Astrocyte of the cerebellum (primary cell): ENCODE data around the gene BLNK.
"Not testable (repeated sequence)": the region's sequence is repeated elsewhere in the genome, so short reads cannot be mapped to it uniquely, and the experiment has no call there.

Experiments
- DNase-seq: peaks from one replicate; pipeline ENCODE4 v3.0.0-alpha.2; 2011; ENCODE audit warnings: low read depth
- H3K4me3 ChIP-seq: 2 replicates; pipeline ENCODE4 v1.5.1; 2011; ENCODE audit warnings: mild to moderate bottlenecking, low read depth, low read length, moderate library complexity
- in situ Hi-C: cut with HindIII; loops from 2 replicates; pipeline ENCODE4 v1.10.0; 2017; ENCODE audit warnings: low sequenced_read_pairs
- TF ChIP-seq, protein P1 (sequence below): IDR thresholded peaks from 2 replicates; pipeline ENCODE4 v1.5.1; 2012; ENCODE audit warnings: low read length, low read depth, moderate library complexity, mild to moderate bottlenecking; ENCODE audit errors: missing control alignments

Gene BLNK

DNA sequence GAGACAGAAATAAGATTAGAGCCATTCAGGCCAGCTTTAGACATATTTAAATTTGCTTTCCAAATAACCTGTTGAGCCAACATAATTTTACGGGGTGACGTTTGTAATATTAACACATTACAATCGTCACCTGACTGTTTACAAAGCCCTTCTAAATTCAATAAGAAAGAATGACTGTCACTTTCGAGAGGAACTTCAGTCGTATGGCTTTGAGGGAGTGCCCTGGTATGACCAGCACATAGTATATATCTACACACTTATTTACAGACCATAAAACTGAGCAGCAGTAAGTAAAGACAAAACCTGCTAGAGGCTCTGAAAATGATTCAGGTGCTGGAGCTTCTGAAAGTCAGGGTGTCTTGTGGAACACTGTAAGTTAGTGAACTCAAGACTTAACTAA, 62.4 kb downstream of the BLNK start:
- no peak for DNase-seq
- H3K4me3 ChIP-seq: no peak overlapping the region
- TF ChIP-seq, protein P1, sequence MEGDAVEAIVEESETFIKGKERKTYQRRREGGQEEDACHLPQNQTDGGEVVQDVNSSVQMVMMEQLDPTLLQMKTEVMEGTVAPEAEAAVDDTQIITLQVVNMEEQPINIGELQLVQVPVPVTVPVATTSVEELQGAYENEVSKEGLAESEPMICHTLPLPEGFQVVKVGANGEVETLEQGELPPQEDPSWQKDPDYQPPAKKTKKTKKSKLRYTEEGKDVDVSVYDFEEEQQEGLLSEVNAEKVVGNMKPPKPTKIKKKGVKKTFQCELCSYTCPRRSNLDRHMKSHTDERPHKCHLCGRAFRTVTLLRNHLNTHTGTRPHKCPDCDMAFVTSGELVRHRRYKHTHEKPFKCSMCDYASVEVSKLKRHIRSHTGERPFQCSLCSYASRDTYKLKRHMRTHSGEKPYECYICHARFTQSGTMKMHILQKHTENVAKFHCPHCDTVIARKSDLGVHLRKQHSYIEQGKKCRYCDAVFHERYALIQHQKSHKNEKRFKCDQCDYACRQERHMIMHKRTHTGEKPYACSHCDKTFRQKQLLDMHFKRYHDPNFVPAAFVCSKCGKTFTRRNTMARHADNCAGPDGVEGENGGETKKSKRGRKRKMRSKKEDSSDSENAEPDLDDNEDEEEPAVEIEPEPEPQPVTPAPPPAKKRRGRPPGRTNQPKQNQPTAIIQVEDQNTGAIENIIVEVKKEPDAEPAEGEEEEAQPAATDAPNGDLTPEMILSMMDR: no peak
- in situ Hi-C loops: no loop called here

DNA sequence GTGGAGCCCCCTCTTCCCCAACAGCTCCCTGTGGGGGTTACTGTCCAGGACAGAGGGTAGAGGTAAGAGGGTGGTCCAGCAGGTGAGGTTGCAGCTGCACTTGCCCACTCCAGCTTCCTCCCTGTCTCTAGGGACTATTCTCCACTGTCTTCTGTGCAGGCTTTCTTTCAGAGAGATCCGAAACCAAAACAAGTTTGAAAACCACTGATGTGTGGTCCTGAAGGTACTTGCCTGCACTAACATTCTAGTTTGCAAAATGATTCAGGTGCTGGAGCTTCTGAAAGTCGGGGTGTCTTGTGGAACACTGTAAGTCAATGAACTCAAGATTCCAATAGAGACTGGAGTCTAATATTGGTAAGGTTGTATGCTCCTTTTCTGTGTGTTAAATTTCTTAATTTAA, 63.1 kb downstream of the BLNK start:
- TF ChIP-seq, protein P1: no peak
- H3K4me3 ChIP-seq: no peak overlapping the region
- in situ Hi-C loops: no loop called here
- DNase-seq: no peak

DNA sequence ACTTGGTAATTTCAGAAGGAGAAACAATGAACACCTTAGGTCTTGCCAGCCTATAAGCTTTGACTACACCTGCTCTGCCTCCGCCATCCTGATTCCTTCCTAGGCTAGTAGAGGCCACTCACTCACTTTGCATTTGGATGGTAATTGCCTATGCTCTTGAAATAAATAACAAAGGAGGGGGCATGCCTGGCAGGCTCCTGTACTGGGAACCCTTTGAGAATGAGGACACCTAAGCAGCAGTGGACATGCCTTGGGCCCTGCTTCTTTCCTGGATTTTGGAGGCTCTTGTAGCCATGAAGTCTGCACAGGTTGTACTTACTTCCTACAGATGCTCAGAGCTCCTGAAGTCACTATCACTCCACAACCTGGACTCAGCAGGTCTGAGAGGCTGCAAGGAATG, 65.8 kb downstream of the BLNK start:
- no peak overlapping the region for H3K4me3 ChIP-seq
- in situ Hi-C loops: no loop called here
- DNase-seq: no peak
- TF ChIP-seq, protein P1: no peak

DNA sequence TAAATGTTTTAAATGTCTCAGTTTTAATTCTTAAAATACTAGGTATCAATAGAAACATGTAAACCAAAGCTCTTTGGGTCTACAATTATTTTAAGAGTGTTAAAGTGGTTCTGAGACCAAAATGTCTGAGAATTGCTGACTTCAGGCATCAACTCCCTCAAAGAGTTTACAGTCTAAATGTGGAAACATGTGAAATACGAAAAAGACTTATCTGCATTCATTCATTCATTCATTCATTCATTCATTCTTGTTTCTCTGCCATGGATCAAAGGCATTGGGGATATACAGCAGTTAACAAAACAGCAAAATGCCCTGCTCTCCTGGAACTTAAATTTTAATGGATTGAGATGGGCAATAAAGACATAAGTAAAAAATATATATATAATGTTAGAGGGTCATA, 69.8 kb downstream of the BLNK start:
- DNase-seq: no peak
- in situ Hi-C loops: no loop called here
- H3K4me3 ChIP-seq: no peak overlapping the region
- TF ChIP-seq, protein P1: no peak

DNA sequence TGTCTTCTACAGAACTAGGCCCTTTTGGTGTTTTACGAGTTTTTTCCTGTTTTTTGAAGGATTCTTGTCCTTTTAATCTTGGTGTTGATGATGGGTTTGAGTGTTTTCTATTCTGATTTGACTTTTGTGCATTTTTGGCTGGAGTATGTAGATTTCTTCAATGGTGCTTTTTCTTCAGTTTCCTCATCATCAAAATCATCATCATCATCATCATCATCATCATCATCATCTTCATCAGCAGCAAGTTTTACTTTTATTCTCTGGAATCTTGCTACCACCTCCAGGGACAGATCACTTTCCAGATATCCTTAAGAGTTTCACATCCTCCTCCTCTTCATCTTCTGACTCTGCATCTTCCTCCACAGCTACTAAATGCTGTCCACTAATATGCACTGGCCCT, 81.9 kb downstream of the BLNK start:
- DNase-seq, H3K4me3 ChIP-seq, in situ Hi-C loops: not testable (repeated sequence)

DNA sequence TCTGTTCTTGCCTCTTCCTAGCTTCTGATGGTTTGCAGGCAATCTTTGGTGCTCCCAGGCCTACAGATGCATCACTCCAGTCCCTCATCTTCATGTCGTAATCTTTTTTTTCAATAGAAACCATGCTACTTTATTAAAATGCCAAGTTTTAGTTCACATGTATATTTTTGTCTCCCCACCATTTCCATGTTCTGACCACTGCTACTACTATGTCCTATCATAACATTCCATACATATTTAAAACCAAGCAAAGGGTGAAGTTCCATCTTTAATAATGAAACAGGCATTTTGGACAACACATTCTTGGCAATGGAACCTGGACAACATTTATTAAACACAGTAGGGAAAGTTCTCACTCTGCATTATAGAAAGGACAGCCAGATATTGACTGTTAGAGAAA, 82.5 kb downstream of the BLNK start:
- TF ChIP-seq, protein P1: no peak
- H3K4me3 ChIP-seq: no peak overlapping the region
- in situ Hi-C loops: no loop called here

DNA sequence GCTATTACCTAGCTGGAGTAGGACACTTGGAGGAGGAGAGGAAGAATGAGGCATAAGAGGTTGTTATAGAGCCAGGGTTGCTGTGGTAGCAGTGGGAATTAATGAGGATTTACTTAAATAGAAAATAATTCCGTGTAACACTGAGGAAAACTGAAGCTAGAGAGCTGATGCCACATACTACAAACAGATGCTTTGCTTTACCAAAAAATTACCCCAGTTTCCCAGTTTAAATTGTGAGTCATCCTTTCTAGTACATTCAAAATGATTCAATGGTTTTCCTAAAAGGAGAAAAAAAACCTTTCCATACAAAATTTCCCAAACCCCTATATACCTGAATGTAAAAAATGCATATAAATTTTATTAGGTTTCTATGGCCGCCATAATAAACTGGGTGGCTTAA, 82.9 kb downstream of the BLNK start:
- in situ Hi-C loops: no loop called here
- no peak overlapping the region for H3K4me3 ChIP-seq
- TF ChIP-seq, protein P1: no peak

More for the DNA sequence above, 82.5 kb downstream of the BLNK start:
- peak; percentile 29 for DNase-seq

More for the DNA sequence above, 82.9 kb downstream of the BLNK start:
- DNase-seq: no peak
